HG03469 (cell line): ENCODE results near the gene ACER3.
"Not testable (repeated sequence)": the region's sequence is repeated elsewhere in the genome, so short reads cannot be mapped to it uniquely, and the experiment has no call there.

ENCODE experiments used
- ATAC-seq: cut with Tn5 transposase; IDR thresholded peaks from one replicate; pipeline ENCODE4 v1.9.1; 2021; ENCODE audit warnings: mild to moderate bottlenecking, moderate library complexity, moderate number of reproducible peaks; ENCODE audit not compliant: unreplicated experiment

The ACER3 gene

GRCh38 chr11:76863196-76863777, 2.6 kb downstream of the ACER3 start:
- no peak for ATAC-seq

- ATAC-seq, result no peak
These were observed 12.5 kb downstream of the ACER3 start for GRCh38 chr11:76872959-76873827.

GRCh38 chr11:76878014-76878413, 17.3 kb downstream of the ACER3 start:
- ATAC-seq, result no peak

GRCh38 chr11:76880314-76880713, 19.6 kb downstream of the ACER3 start:
- no peak for ATAC-seq

GRCh38 chr11:76880956-76881355, 20.2 kb downstream of the ACER3 start:
- ATAC-seq, result no peak

- ATAC-seq, result no peak
These were observed 24.8 kb downstream of the ACER3 start for GRCh38 chr11:76885390-76886097.

GRCh38 chr11:76888989-76889388, 28.3 kb downstream of the ACER3 start:
- ATAC-seq, result no peak

GRCh38 chr11:76889411-76889975, 28.8 kb downstream of the ACER3 start:
- no peak for ATAC-seq

- ATAC-seq, result no peak
These were observed 29.6 kb downstream of the ACER3 start for GRCh38 chr11:76890329-76890728.

GRCh38 chr11:76891285-76891684, 30.6 kb downstream of the ACER3 start:
- ATAC-seq, result no peak

GRCh38 chr11:76891793-76892192, 31.1 kb downstream of the ACER3 start:
- ATAC-seq, result no peak

GRCh38 chr11:76892306-76892705, 31.6 kb downstream of the ACER3 start:
- no peak for ATAC-seq

- no peak for ATAC-seq
These were observed 36.5 kb downstream of the ACER3 start for GRCh38 chr11:76897233-76897632.

GRCh38 chr11:76901144-76901543, 40.4 kb downstream of the ACER3 start:
- no peak for ATAC-seq

GRCh38 chr11:76901622-76902021, 40.9 kb downstream of the ACER3 start:
- not testable (repeated sequence) for ATAC-seq

GRCh38 chr11:76902121-76903014, 41.6 kb downstream of the ACER3 start:
- no peak for ATAC-seq

GRCh38 chr11:76903325-76903724, 42.6 kb downstream of the ACER3 start:
- no peak for ATAC-seq

- ATAC-seq, result no peak
These were observed 50.1 kb downstream of the ACER3 start for GRCh38 chr11:76910620-76911414.

GRCh38 chr11:76911415-76911808, 50.7 kb downstream of the ACER3 start:
- ATAC-seq, result no peak

GRCh38 chr11:76916712-76917111, 56.0 kb downstream of the ACER3 start:
- no peak for ATAC-seq
